Stimulated activated CD4-positive, alpha-beta T cell treated with anti-CD3 and anti-CD28 coated beads, Interleukin-15, amount 100 ng/mL, for 48 hours (primary cell): ENCODE data around the gene ZNF670.
"Not testable (repeated sequence)": the region's sequence is repeated elsewhere in the genome, so short reads cannot be mapped to it uniquely, and the experiment has no call there.

ENCODE experiments used
- DNase-seq, 2 donors: peaks; one replicate each; pipeline ENCODE4 v3.0.0-alpha.2; 2020; ENCODE audit warnings: low read depth in 2 of 2

ZNF670 gene

DNA sequence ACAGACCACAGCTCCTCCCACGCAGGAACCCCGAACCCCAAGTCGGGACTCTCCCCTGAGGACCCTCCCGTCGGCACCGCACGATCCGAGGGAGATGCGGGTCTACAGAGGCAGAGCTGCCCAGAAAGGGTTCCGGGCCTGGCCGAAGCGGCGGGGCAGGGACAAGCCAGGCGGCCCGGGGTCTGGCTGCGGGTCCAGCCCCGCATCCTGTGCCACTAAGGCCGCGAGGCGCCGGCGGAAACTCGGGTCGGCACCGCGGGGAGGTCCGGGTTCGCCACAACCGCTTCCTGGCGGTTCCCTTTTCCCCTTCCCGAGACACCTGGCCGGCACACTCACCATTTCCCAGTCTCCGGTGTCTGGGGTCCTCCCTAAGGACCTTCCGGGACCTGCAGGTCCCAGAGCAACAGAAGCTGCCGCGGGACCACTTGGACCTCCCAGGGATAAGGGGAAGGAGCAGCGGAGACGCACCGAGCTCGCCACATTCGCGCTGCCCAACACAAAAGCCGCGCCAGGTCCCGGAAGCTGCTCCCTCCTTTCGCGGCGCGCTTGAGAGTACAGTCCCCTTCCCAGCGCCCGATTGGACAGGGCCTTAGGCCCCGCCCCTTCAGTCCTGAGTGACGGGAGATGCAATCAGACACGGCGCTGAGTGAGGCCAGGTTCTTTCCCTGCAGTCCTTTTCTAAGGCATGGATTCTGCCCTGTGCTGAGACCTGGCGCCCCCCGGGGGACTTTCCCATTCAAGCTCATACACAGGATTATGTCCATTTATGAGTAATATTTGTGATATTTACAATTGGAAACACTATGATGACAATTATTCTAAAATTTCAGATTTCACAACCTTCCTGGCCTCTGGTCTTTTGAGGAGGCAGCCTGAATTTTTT lies at the start of gene ZNF670:
TSS of gene ZNF670 (minus strand) at position 554 of the 883 bp plus-strand sequence. CDS start at position 339, 215 bp downstream.
- peak; percentile 84 to 93 for DNase-seq

DNA sequence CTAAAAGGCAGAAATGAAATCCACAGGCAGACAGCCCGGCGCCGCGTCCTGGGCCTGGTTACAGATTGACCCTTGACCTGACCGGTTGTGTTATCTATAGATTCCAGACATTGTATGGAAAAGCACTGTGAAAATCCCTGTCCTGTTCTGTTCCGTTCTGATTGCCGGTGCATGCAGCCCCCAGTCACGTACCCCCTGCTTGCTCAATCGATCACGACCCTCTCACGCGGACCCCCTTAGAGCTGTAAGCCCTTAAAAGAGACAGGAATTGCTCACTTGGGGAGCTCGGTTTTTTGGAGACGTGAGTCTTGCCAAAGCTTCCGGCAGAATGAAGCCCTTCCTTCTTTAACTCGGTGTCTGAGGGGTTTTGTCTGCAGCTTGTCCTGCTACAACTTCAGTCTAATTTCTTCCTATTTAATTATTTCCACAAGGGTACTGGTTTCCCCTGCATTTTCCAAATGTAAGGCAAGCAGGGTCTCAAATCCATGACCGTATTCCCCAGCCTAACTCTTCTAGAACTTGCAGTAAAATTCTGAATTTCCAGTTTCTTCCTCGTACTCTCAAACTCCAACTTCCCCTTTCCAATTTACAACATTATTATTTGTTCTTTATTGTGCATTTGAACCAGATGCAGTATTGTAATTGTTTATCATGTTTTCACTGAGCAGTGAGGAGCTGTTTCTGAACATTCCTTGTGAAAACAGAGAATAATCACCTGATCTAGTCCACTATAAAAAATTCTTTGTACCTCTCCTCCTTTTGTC lies 49.1 kb upstream of the ZNF670 start:
- not testable (repeated sequence) for DNase-seq

DNA sequence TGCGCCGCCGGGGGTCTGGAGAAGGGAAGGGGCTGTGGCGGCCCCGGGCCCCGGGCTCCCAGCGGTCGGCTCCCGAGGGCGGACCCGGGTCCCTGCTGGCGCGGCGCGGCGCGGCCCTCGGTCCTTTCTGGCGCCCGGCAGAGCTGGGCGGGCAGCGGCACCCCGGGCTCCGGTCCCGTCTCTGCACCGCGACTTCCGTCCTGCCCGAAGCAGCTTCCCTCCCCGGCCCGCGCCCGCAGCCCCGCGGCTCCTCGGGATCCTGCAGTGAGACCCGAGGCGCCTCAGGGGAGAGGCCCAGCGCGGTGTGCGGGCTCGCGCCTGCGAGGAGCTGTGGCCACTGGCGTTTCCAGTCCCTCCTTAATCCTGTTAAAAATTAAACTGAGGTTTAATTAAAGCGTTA lies 48.0 kb upstream of the ZNF670 start:
- not testable (repeated sequence) for DNase-seq

DNA sequence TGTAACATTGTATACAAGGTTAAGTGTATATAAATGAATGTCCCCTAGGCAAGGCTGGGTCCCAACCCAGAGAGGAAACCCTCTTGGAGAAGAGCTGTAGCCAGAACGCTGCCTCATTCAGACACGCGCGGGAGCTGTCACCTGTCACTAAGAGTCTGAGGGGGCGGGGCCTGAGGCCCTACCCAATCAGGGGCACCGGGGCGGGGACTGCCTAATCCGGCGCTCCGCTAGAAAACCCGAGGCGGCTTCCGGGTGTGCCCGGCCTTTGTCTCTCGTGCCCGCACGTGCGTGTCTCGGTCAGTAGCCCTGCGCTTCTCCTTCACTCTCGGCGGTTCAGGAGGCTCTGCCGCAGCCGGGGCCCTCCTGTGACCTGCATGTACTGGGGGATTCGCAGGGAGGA lies 47.6 kb upstream of the ZNF670 start:
- DNase-seq: not testable (repeated sequence)

DNA sequence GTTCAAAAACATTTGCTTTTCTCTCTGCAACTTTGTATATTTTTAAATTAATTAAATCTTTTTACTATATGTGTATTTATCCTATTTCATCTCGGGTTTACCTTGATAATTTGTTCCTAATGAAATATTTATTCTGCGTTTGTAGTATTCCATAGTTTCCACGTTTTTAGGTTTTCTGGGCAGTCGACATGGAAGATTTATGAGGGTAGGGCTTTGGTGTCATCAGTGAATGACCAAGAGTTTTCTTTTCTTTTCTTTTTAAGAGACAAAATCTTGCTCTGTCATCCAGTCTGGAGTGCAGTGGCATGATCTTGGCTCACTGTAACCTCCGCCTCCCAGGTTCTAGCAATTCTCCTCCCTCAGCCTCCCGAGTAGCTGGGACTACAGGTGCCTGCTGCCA lies 42.8 kb upstream of the ZNF670 start:
- DNase-seq: no peak

DNA sequence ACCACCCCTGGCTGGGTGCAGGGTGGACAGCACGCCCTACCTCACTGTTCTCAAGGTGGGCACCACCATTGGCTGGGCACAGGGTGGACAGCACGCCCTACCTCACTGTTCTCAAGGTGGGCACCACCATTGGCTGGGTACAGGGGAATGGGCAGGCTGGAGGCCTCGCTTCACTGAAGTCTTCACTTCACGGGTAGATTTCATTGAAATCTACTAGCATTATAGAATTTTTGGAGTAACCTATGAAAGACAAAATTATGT lies 41.7 kb upstream of the ZNF670 start:
- DNase-seq: not testable (repeated sequence)

DNA sequence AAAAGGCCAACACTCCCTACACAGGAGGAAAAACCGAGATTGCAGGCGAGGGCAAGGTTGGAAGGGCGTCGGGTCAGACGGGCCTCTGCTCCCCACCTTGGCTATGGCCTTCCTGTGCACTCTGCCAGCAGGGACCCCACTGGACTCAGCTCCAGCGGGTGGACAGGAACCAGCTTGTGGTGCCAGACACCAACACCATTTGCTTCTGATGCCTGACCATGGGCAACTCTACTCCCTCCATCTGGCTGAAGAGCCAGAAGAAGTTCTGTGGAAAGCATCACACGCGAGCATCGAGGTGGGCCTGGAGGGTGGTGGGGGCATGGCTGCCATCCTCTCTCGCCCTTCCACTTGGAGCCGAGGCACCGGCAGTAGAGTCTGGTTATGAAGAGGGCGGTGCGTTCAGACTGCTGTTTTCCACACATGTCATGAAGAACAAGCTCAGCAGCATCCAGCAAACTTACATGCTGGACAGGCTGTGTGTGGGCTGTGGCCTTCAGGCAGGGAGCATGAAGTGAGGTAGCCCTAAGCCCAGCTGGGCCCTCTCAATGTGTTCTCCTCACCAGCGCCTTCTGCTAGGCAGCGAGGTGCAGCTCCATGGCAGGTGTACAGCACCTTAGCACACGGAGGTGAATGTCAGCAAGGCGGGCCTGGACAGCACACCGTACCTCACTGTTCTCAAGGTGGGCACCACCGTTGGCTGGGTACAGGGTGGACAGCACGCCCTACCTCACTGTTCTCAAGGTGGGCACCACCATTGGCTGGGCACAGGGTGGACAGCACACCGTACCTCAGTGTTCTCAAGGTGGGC lies 41.2 kb upstream of the ZNF670 start:
- DNase-seq: no peak

DNA sequence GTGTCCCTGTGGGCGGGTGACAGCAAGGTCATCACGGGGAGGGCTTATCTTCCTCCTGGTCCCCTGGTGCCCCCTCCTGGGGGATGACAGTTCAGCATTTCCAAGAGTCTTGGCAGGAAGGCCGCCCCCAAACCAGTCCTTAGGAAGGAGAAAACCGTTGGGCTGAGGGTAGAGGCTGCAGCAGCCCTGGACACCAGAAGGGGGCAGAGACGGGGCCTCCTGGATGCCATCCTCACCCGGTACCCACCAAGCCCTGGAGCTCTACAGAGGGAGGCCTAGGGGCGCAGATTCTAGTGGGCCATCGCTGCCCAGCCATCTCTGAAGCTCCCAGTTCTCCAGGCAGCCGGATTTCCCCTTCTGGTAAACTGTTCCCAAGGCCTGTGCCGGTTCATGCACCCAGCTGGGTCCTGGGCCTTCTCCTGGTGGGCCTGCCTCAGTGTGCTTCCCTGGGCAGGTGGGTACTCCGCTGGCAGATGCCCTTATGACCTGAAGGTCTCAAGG lies 40.4 kb upstream of the ZNF670 start:
- DNase-seq: peak; percentile 25 to 41

DNA sequence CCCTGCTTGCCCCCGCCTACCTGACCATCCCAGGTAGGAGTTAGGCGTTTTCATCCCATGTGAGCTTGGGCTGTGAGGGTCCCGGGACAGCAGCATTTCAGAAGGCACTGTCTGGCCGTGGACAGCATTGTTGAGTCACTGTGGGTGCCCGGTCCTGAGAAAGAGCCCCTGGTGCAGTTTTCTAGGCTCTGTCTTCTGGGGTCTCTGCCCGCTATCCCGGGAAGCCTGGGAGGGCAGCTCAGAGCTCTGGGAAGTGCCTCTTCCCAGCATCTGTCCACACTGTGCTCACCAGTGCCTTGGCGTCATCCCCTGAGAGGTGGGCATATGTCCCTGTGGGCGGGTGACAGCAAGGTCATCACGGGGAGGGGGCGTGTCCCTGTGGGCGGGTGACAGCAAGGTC lies 36.9 kb upstream of the ZNF670 start:
- no peak for DNase-seq

DNA sequence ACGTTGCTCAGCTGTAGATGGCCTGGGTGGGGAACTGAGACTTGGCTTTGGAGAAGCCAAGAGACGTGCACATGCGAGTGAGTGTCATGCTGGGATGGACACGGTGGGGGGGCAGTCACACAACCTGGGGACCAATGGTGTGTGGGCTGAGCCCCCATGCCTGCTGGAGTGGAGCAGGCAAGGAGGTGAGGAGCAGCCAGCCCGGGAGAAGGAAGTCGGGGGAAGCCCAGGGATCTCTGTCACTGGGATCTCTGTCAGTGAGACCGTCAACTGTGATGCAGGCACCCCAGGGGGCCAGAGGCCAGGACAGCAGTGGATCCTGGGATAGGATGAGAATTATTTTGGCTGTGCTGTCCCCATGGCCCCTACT lies 36.5 kb upstream of the ZNF670 start:
- DNase-seq: no peak

DNA sequence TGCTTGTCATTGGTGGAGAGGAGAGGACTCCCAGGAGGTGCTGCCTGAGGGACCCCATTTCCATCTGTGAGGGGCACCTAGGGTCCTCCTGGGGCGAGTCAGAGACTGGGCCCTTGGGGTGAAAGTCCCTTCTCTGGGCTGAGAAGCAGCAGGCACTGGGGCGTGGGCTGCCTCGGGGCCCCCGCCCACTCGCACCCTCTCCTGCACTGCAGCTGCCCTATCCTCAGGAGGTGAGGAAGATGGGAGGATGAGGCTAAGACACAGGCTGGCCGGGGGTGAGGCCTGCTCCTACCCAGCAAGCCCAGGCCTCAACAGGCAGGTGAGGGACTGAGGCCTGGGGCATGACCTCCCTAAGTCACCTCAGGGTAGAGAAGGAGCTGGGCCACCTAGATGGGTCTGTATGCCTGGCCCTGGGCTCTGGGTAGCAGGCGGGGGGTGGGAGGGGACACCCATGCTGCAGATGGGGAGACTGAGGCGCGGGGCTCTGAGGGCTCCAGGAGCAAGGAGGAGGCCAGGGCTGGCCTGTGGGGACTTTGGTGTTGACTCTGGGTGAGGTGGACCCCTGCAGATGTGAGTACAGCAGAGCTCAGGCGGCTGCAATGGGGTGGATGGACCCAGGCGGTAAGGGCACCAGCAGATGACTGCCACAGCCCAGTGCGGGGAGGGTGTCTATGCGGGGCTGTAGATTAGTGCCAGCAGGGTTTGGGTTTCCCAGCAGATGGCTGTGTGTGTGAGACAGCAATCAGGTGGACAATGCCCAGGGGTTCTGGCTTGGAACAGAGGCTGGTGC lies 35.9 kb upstream of the ZNF670 start:
- no peak for DNase-seq

DNA sequence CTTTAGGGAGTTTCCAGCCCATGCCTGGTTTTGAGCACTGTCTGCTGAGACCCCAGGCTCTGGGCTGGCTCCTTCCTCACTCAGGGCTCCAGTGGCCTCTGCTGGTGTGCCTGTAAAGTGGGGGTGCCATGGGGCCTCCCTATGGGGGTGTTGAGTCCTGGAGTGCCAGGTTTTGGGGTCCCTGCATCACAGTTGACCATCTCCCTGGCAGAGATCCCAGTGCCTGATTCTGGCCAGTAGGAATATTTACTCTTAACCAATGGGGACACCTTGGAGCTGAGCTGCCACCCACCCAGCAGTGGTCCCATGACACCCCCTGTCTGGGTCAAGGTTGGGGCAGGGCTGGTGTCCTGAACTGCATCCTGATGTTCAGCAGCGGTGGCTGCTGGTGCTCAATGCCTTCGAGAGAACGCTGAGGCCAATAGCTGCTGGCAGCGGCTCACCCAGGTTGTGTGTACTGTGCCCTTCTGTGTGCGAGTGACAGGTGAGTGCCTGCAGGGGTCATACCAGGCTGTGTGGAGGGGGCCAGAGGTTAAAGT lies 35.2 kb upstream of the ZNF670 start:
- DNase-seq: no peak

DNA sequence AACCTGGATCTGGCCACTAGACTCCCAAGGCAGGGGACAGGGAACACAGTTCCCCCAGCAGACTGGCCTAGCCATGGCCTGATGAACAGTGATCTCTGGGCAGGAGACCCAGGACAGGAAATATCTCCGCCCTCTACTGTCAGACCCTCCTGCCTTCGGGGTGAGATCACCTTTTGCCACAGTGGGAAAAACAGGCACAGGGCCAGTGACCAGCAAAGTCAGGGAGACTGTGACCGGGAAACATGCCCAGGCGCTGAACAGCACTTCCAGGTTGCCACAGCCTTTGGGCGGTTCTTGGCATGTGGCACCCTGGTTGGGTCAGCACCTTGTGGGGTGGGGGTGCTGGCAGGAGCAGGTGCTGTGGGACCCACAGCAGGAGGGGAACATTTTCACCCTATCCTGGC lies 34.5 kb upstream of the ZNF670 start:
- no peak for DNase-seq

DNA sequence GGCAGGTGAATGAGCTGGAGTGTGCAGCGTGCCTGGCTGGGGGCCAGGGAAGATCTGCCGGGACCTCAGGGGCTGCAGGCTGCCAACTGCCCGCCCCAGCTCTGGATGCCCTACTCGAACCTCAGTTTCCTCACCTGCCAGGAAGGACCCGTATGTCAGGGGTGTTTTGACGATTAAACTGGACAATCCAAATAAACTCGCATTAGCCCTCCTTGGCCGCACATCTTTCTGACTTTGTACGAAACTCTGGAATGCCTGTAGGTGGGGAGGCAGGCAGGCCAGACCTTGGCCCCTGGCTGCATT lies 33.8 kb upstream of the ZNF670 start:
- no peak for DNase-seq

DNA sequence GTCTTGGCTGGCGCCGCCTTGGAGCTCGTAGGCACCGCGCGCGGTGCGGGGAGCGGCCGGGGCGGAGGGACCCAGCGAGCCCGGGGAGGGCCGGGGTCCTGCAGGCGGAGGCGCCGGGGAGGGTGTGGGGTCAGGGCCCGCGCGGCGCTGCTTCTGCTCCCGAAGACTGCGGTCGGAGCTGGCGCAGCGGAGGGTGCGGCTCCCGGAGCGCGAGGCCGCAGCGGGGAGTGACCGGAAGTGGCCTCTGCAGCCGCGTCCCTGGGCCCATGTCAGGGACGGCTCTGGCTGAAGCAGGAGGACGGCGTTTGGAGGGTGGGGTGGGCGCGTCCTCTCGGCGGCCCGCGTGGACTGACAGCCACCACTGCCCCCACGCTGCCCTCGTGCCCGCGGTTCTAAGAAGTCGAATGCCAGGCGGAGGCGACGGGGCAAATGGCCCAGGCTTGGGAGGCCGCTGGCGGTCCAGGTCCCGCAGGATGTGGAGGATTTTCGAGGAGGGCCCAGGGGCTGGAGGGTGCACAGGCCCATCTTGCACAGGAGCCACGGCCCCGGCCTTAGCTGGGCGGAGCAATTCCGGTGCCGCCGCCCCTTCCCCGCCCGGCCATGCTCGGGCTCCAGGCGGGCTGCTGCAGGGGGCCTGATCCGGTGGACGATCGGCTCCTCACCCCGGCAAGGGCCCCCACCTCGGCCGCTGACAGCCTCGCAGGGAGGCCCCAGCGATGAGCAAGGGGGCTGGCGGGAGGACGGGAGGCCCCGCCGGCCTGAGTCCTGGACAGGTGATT lies 33.3 kb upstream of the ZNF670 start:
- DNase-seq: no peak

DNA sequence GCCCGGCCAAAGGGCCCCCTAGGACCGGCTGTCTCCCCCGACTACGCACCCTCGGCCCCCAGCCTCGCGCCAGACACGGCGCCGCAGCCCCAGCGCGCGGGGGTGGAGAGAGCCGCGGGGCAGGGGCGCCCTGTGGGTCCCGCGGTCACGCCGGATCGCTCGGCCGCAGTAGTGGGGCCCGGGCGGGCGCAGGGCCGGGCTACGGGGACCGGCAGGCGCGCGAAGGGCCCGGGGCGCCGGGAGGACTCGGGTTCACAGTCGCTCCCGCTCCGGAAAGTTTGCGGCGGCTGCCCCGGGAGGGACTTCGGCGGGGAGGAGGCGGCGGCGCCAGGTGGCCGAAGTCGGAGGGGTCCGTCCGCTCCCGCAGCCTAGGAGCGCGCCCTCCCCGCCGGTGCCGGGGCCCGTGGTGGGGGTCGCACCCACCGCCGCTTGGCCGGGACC lies 32.7 kb upstream of the ZNF670 start:
- DNase-seq: no peak

DNA sequence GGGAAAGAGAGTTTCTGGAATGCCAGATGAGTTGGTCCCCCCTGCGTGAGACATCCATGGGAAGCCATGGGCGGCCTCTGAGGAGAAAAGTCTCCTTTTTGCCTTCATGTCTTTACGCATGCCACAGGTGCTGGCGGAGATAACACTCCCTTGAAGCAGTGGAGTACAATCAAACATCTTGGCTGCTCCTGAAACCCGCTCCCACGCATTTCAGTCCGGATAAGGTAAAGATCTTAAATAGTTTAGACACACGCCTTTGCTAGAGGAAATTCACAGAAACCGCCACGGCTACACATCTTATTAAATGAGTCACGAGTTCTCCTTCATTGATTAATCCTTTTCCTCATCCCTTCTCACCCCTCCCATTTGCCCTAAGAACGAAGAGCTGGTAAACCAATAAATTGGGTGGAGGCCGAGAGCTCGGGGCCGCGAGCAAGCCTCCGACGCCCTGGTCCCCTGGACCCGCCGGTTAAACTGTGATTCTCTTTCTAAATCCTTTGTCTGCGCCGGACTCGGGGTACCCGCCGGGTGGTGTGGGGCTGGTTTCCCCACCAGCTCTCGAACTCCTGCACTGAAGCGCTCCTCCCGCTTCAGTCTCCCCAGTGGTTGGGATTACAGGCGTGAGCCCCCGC lies 32.1 kb upstream of the ZNF670 start:
- peak; percentile 39 to 49 for DNase-seq

DNA sequence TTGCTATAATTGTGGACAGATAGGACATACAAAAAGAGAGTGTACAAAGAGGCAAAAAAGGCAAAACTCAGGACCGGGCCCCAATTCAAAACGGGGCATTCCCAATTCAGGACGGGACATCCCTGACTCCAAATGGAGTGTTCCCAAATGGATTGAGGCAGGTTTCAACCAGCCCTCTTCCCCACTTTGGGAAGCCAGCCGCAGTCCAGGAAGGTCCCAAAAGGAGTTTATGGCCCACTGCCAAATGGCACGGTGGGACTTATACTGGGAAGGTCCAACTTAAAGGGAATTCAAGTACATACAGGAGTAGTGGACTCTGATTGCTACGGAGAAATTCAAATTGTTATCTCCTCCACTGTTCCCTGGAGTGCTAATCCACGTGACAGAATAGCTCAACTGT lies 29.1 kb upstream of the ZNF670 start:
- no peak for DNase-seq

DNA sequence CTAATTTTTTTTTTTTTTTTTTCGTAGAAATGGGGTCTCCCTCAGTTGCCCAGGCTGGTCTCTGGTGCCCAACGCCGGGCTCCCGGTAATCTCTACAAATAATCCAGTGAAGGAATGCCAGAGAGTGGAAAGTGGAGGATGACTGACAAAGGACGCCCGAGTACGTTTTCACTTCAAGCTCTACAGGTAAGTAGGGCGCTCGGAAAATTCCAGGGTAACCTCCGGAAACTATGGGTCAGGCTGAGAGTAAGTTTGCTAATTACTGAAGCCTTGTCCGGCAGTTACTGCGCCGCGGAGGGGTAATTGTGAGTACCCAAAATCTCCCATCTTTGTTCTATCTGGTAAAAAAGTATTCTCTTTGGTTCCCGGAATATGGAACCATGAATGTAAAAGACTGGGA lies 27.4 kb upstream of the ZNF670 start:
- no peak for DNase-seq

DNA sequence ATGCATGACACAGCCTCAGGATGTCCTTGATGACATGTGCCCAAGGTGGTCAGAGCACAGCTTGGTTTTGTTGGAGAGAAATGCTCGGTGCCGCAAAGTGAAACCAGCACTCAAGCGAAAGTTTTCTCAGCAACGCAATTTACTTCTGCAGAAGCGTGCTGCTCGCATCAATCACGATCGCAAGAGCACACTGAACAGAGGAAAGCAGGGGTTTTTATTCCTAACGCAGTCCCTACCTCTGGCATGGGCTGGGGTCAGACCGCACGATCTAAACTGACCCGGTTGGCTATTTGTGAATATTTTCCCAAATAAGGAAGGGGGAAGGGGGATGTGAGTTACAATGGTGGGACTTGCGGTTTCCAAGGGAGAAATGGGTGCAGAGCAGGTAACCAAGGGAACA lies 26.4 kb upstream of the ZNF670 start:
- DNase-seq: no peak
